ENCODE measurements around the gene CDC27.

DNA sequence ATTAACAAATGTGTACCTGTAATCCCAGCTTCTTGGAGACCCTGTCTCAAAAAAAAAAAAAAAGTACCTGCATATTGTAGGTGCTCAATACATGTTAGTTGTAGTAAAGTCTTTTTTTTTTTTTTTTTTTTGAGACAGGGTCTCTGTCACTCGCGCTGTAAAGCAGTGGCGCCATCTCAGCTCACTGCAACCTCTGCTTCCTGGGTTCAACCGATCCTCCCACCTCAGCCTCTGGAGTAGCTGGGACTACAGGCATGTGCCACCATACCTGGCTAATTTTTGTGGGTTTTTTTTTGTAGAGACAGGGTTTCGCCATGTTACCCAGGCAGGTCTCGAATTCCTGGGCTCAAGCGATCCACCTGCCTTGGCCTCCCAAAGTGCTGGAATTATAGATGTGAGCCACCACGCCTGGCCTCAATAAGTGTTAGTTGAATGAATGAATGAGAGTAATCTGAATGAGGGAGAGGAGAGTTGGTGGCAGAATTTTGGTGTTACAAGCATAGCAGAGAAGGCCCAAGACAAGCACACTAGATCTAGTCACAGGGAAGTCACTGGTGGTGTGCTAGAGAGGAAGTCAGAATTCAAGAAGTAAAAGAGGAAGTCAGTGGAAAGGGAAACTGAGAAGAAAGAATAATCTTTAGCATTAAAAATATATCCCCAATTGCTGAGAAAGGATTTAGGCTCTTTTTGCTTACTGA is 10.7 kb upstream of the CDC27 start:
- TF ChIP-seq, protein P1, sequence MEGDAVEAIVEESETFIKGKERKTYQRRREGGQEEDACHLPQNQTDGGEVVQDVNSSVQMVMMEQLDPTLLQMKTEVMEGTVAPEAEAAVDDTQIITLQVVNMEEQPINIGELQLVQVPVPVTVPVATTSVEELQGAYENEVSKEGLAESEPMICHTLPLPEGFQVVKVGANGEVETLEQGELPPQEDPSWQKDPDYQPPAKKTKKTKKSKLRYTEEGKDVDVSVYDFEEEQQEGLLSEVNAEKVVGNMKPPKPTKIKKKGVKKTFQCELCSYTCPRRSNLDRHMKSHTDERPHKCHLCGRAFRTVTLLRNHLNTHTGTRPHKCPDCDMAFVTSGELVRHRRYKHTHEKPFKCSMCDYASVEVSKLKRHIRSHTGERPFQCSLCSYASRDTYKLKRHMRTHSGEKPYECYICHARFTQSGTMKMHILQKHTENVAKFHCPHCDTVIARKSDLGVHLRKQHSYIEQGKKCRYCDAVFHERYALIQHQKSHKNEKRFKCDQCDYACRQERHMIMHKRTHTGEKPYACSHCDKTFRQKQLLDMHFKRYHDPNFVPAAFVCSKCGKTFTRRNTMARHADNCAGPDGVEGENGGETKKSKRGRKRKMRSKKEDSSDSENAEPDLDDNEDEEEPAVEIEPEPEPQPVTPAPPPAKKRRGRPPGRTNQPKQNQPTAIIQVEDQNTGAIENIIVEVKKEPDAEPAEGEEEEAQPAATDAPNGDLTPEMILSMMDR (conservative IDR thresholded peaks at IDR 0.05; ENCODE audit: low read length) = no peak
- TF ChIP-seq EZH2phosphoT487 (IDR thresholded peaks at IDR 0.05; ENCODE audit: borderline replicate concordance, low read depth, low read length) = no peak

Data from OCI-LY7 (cell line).